DMS53 treated with DMSO at 0.1 percent for 48 hours (cell line): ENCODE measurements around the gene ABO.
"Not testable (repeated sequence)": the region's sequence is repeated elsewhere in the genome, so short reads cannot be mapped to it uniquely, and the experiment has no call there.

Experiments used
- DNase-seq: peaks from one replicate; lab custom pipeline; 2025; ENCODE audit not compliant: unreplicated experiment; lab: John Stamatoyannopoulos, UW

ABO gene

GRCh38 chr9:133205996-133206931, 68.7 kb downstream of the ABO start:
- no peak for DNase-seq

DNA sequence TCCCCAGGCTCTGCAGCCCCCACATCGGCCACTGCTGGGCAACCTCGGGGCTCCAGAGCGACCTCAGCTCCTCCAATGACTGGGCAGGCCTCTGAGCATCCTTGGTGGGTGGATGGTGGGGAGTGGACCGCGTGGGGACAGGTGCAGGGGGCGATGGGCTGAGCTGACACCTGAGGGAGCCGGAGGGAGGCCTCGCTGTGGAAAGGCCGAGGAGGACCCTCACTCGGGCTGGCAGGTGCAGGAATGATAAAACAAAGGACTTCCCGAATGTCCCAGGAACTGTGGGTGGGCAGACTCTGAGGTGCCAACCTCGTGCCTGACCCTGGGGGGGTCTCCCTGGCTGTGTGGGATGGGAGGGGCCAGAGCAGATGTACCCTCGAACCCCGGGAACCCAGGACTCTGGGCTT, 69.5 kb downstream of the ABO start:
- not testable (repeated sequence) for DNase-seq
